HUES64 (cell line): ENCODE data around the gene AK4.

Source experiments
- H3K27ac ChIP-seq: 2 replicates; pipeline ENCODE4 v1.7.0; 2013; ENCODE audit warnings: low read depth, low read length, inconsistent platforms
- H3K27me3 ChIP-seq: 2 replicates; pipeline ENCODE4 v1.6.1; 2013; ENCODE audit warnings: mild to moderate bottlenecking, low read length; ENCODE audit not compliant: insufficient read depth
- H3K36me3 ChIP-seq: 2 replicates; pipeline ENCODE4 v1.6.1; 2013; ENCODE audit warnings: mild to moderate bottlenecking, low read length; ENCODE audit not compliant: insufficient read depth
- H3K4me1 ChIP-seq: 2 replicates; pipeline ENCODE4 v1.6.1; 2013; ENCODE audit warnings: mild to moderate bottlenecking, low read length, moderate library complexity; ENCODE audit not compliant: insufficient read depth
- H3K4me3 ChIP-seq: 2 replicates; pipeline ENCODE4 v1.5.1; 2013; ENCODE audit warnings: mild to moderate bottlenecking, low read length, moderate library complexity
- H3K9ac ChIP-seq: 2 replicates; pipeline ENCODE4 v1.6.1; 2013; ENCODE audit warnings: mild to moderate bottlenecking, low read depth, low read length
- H3K9me3 ChIP-seq: 2 replicates; pipeline ENCODE4 v1.6.1; 2013; ENCODE audit warnings: low read depth, low read length; ENCODE audit not compliant: insufficient read depth
- WGBS: fragments of 150-250, 120-280 bp; methylation state at CpG from one replicate; pipeline ENCODE4 v1.1.7; 2013; ENCODE audit warnings: missing lambda C conversion rate; 5-methylcytosine and 5-hydroxymethylcytosine counted together

AK4 gene

DNA sequence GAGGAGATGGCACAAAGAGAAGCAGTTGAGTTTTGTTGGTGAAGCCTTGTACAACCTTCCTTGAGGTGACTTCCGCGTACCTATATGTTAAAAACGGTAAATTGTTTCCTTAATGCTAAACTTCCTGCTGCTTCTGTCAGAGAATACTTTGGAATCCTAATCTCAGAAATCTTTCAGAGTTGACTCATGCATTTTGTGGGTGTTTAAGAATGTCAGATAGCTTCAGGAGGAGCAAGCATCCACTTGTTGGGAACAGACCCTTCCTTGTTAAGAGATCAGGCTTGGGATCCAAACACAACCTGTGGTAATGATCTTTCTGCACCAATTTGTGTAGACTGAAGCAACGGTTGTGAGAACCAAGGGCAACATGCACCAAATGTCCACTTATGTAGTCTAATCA, 29.5 kb downstream of the AK4 start:
- H3K27ac ChIP-seq: no peak overlapping the region
- no peak overlapping the region for H3K9ac ChIP-seq
- no peaks in the 10 kb centered on the region for H3K9me3 ChIP-seq
- no peaks in the 10 kb centered on the region for H3K27me3 ChIP-seq
- H3K4me3 ChIP-seq: no peak overlapping the region
- H3K4me1 ChIP-seq: peaks cover 52% of the 10 kb centered on the region
- H3K36me3 ChIP-seq: no peaks in the 10 kb centered on the region
- WGBS: 81% methylated on average over 4 of the region's 4 CpGs

DNA sequence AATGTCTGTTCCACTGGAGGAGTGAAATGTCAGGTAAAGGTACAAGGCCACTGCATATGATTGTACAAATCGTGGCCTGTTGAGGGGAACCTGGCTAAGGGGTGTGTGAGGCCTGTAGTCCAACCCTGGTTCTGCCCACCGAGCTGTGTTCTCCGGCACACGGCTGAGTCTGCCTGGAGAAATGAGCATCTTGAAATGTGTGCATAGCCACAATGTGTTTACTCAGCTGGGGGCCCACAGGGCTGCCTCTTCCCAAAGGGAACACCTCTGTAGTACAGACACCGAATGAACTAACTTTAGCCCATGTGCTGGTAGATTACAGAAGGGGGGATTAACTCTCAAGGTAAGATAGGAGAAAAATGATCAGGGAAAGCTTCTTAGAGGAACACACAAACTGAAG, 30.2 kb downstream of the AK4 start:
- H3K9me3 ChIP-seq: no peaks in the 10 kb centered on the region
- no peak overlapping the region for H3K9ac ChIP-seq
- H3K36me3 ChIP-seq: no peaks in the 10 kb centered on the region
- no peak overlapping the region for H3K4me3 ChIP-seq
- no peak overlapping the region for H3K27ac ChIP-seq
- H3K27me3 ChIP-seq: no peaks in the 10 kb centered on the region
- peaks cover 51% of the 10 kb centered on the region for H3K4me1 ChIP-seq
- 94% methylated on average over 5 of the region's 5 CpGs for WGBS

DNA sequence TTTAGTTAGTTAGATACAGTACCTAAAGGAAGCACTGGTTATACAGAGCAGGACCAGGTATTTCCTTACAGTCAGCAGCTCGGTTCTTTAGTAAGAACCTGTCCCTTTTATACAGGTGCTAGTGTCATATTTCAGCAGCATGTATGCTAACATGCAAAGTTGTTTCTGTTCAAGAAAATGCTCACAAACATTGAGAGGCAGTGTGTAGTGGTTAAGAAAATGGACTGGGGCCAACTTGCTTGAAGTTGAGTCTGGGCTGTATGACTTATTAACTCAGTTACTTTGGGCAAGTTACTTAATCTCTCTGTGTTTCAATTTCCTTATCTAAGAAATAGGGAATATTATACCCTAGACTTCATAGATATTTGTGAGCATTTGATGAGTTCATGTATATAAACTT, 31.1 kb downstream of the AK4 start:
- Histone ChIP-seq H3K27me3 (no peaks in the 10 kb centered on the region), H3K4me3 (no peak overlapping the region), H3K9ac (no peak overlapping the region), H3K9me3 (no peaks in the 10 kb centered on the region), H3K27ac (no peak overlapping the region), H3K4me1 (peaks cover 44% of the 10 kb centered on the region), H3K36me3 (no peaks in the 10 kb centered on the region)
- WGBS: 94% methylated on average over 1 of the region's 1 CpG

DNA sequence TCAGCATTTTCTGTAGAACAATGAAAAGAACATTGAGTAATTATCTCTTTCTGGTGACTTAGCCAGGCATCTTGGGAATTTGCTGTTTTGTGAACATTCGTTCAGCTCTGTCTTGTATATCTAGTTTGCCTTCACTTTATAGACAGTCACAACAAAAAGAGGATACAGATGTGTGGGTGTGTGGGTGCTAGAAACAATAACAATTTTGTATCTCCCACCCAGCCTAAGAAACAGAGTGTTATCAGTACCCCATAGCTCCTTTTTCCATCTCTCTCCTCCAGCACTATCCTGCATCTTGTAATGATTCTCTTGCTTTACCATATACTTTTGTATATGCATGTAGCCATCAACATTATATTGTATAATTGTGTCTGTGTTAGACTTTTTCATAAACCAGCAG, 33.0 kb downstream of the AK4 start:
- Histone ChIP-seq H3K36me3 (no peaks in the 10 kb centered on the region), H3K27me3 (no peaks in the 10 kb centered on the region), H3K27ac (no peak overlapping the region), H3K4me3 (no peak overlapping the region), H3K9ac (no peak overlapping the region), H3K4me1 (peaks cover 26% of the 10 kb centered on the region), H3K9me3 (no peaks in the 10 kb centered on the region)
- WGBS: 80% methylated on average over 1 of the region's 1 CpG

DNA sequence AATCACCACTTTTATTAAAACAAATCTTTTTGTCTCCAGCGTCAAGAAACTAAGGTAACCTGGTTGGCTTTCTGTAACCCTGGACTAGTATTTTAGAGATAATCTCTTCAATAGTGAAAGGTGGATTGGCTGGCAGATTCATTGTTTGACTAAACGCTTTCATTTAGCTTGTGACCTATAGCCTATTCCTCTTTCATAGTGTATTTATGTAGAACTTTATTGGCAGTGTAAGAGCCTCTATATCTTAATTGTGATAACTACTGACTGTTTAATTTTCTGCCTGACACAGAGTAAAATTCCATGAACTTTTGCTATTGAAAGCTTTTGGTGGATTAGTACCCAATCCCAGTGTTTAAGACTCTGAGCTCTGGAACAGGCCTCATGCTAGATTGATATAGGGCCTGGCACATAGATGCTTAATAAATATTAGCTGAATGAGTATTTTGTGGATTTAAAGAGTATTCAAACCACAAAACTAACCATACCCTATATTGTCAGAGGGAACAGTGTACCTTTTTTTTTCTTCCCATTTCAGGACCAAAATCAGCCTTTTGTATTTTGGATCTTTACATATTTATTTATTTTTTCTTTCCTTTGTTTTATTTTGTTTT, 34.8 kb downstream of the AK4 start:
- Histone ChIP-seq H3K9me3 (no peaks in the 10 kb centered on the region), H3K27me3 (no peaks in the 10 kb centered on the region), H3K4me1 (peaks cover 8% of the 10 kb centered on the region), H3K27ac (no peak overlapping the region), H3K36me3 (no peaks in the 10 kb centered on the region), H3K9ac (no peak overlapping the region), H3K4me3 (no peak overlapping the region)
- 92% methylated on average over 2 of the region's 2 CpGs for WGBS

DNA sequence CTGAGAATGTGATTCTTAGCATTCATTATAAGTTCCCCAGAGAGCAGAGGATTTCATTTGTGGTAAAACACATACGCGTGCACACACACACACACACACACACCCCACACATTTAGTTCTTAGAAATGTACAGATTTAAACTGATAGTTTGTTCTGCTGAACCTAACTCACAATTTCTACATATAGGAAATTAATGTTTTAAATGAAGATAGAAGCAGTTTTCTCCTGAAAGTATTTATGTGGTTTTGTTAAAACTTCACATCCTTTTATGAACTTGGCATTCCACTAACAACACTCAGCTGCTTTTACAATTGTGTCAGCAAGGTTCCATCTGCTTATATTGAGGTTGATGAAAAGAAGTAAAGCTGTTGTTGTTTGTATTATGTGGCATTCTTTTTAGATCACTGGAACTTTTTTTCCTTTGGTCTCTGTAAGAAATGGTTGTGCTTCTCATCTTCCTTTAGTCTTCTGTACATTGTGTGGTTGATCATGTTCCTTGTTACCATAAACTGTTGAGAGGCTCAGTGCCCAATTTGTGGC, 41.6 kb downstream of the AK4 start:
- Histone ChIP-seq H3K9me3 (no peaks in the 10 kb centered on the region), H3K9ac (no peak overlapping the region), H3K4me3 (no peak overlapping the region), H3K27me3 (no peaks in the 10 kb centered on the region), H3K4me1 (no peaks in the 10 kb centered on the region), H3K27ac (no peak overlapping the region), H3K36me3 (peaks cover 41% of the 10 kb centered on the region)
- no CpG with 5 or more reads among the region's 2 CpGs for WGBS

DNA sequence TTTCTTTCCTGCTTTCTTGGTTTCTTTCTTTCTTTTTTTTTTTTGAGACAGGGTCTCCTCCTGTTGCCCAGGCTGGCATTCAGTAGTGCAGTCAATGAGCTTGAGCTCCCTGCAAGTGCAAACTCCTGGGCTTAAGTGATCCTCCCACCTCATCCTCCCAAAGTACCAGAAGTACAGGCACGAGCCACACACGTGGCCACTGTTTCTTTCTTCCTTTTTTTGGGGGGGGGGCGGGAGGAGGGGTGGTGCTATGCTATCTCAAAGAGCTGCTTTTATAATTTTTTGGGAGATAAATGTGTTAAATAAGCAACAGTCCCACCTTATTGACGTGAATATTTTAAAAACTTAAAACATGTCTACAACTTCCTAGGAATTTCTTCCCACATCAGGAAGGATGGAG, 42.2 kb downstream of the AK4 start:
- no peaks in the 10 kb centered on the region for H3K9me3 ChIP-seq
- peaks cover 42% of the 10 kb centered on the region for H3K36me3 ChIP-seq
- no peak overlapping the region for H3K4me3 ChIP-seq
- no peaks in the 10 kb centered on the region for H3K4me1 ChIP-seq
- WGBS: 86% methylated on average over 2 of the region's 4 CpGs
- no peaks in the 10 kb centered on the region for H3K27me3 ChIP-seq
- H3K9ac ChIP-seq: no peak overlapping the region
- no peak overlapping the region for H3K27ac ChIP-seq

DNA sequence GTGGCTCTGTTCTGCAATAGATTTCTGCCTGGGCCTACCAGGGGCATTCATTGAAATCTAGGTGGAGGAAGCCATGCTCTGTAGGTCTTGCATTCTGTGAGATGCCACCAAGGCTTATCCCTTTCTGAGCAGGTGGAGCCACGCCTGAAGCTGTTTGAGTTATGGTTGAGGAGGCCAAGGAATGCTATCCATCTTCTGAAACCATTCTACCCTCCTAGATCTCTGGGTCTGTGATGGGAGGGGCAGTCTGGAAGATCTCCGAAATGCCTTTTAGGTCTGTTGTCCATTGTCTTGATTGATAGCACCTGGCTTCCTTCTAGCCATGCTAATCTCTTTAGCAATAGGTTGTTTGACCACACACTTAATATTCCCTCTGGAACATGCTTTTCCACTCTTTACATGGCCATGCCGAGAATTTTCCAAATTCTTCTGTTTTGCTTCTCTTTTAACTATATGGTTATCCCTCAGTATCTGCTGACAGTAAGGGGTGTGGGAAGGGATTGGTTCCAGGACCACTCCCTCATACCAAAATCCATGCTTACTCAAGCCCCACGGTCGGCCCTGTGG, 45.2 kb downstream of the AK4 start:
- no peak overlapping the region for H3K4me3 ChIP-seq
- H3K9ac ChIP-seq: no peak overlapping the region
- WGBS: 93% methylated on average over 5 of the region's 5 CpGs
- peaks cover 48% of the 10 kb centered on the region for H3K36me3 ChIP-seq
- H3K9me3 ChIP-seq: no peaks in the 10 kb centered on the region
- no peaks in the 10 kb centered on the region for H3K4me1 ChIP-seq
- no peaks in the 10 kb centered on the region for H3K27me3 ChIP-seq
- H3K27ac ChIP-seq: no peak overlapping the region

DNA sequence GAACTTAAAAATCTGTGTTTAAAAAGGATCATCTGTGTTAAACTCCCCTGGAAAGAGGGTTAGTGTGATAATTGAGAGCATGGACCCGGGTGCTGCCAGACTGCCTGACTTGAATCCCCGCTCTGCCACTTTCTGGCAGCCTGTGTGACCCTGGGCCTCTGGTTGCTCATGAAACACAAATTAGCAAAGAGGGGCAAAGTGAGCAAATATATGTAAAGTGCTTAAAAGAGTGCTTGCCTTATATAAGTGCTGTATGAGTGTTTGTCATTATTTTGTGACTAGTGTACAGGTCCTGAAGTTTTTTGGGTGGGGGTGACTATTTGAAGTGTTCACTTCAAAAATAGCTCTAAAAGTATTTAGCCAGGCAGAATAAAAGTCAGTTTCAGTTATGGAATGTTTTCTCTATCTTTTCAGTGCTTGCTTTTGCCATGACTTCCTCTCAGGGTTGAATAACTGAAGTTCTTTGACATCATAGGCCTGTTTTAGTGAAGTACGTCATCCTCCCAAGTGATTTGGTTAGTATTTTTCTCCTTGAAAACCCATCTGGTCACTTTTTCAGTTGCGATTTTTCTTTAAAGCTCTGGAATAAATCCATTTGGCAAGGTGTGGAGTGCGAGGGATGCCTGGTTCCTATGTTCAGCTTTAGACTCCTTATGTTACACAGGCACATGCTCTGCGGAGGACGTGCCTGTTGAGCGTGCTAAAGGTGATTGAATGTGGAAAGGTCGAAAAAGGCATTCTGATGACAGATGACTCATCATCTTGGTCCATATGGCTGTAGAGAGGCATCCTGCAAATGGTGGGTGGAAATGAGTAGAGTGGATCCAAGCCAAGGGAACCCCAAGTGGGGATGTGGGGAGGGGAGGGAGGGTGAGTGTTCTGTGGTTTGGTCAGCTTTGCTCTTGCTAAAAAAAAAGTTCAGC, 47.8 kb downstream of the AK4 start:
- Histone ChIP-seq H3K27me3 (no peaks in the 10 kb centered on the region), H3K9ac (no peak overlapping the region), H3K4me3 (no peak overlapping the region), H3K27ac (no peak overlapping the region), H3K9me3 (no peaks in the 10 kb centered on the region), H3K4me1 (no peaks in the 10 kb centered on the region), H3K36me3 (peaks cover 45% of the 10 kb centered on the region)
- 96% methylated on average over 9 of the region's 9 CpGs for WGBS

DNA sequence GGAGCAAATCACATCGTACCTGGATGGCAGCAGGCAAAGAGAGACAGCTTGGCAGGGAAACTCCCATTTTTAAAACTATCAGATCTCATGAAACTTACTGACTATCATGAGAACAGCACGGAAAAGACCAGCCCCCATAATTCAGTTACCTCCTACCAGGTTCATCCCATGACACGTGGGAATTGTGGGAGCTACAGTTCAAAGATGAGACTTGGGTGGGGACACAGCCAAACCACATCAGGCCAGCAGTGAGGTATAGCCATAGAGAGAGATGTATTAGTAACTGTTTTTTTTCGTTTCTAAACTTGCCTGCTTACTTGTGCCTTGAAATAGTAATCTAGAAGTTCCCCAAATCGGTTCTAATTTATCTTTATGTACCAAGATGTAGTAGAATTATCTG, 48.9 kb downstream of the AK4 start:
- WGBS: 96% methylated on average over 5 of the region's 5 CpGs
- H3K36me3 ChIP-seq: peaks cover 34% of the 10 kb centered on the region
- H3K27me3 ChIP-seq: no peaks in the 10 kb centered on the region

DNA sequence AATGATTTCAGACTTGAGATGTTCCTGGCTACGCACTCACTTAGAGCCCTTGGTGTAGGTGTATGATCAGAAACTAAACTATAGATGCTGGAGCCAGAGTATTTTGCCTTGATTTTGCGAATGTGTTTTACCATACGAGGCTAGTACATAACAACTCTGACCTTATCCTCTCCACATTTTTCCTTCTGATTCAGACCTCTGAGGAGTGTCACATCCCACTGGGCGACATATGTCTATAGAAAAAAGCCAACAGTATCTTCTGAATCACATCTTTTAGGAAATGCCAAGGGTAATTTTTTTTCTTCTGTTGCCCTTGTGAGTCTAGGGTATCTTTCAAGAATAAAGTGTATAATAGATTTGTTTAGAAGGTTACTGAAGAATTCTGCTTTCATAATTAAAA, 49.6 kb downstream of the AK4 start:
- Histone ChIP-seq H3K9me3 (no peaks in the 10 kb centered on the region), H3K27me3 (no peaks in the 10 kb centered on the region), H3K9ac (no peak overlapping the region), H3K27ac (no peak overlapping the region), H3K4me1 (no peaks in the 10 kb centered on the region), H3K36me3 (peaks cover 27% of the 10 kb centered on the region), H3K4me3 (no peak overlapping the region)
- WGBS: 95% methylated on average over 4 of the region's 4 CpGs

More for the DNA sequence above, 48.9 kb downstream of the AK4 start:
- no peaks in the 10 kb centered on the region for H3K4me1 ChIP-seq
- no peak overlapping the region for H3K9ac ChIP-seq
- no peaks in the 10 kb centered on the region for H3K9me3 ChIP-seq
- H3K27ac ChIP-seq: no peak overlapping the region
- H3K4me3 ChIP-seq: no peak overlapping the region
